HG02623 (cell line): ENCODE measurements around the gene HJV.

Source experiments
- ATAC-seq: cut with Tn5 transposase; IDR thresholded peaks from one replicate; pipeline ENCODE4 v1.9.1; 2021; ENCODE audit warnings: moderate library complexity; ENCODE audit not compliant: unreplicated experiment

The HJV gene

GRCh38 chr1:145978854-145979745 lies 42.4 kb downstream of the HJV start:
- ATAC-seq, result peak; percentile 87

- no peak for ATAC-seq
These were observed 43.1 kb downstream of the HJV start for GRCh38 chr1:145978471-145978853.

- no peak for ATAC-seq
These were observed 43.8 kb downstream of the HJV start for GRCh38 chr1:145977486-145978470.

- no peak for ATAC-seq
These were observed 44.5 kb downstream of the HJV start for GRCh38 chr1:145977016-145977415.

- no peak for ATAC-seq
These were observed 46.3 kb downstream of the HJV start for GRCh38 chr1:145975216-145975615.

GRCh38 chr1:145974721-145975120 lies 46.8 kb downstream of the HJV start:
- no peak for ATAC-seq

- ATAC-seq, result no peak
These were observed 49.0 kb downstream of the HJV start for GRCh38 chr1:145972580-145972979.
